Testis (tissue), 3 donors: ENCODE results near the gene MARCHF9. TPM values are rescaled to one million over a fixed set of nuclear protein-coding genes. Genes with fewer than 3 reads are reported as not detected.

Experiments used
- DNase-seq: peaks from one replicate; pipeline ENCODE4 v3.0.0-alpha.2; 2019
- H3K27ac ChIP-seq, 2 donors: fragments of 200-600 bp; sonication (generic); one replicate each; pipeline ENCODE4 v1.5.1; 2019
- H3K27me3 ChIP-seq: fragments of 200-600 bp; sonication (generic); one replicate; pipeline ENCODE4 v1.5.1; 2019
- H3K36me3 ChIP-seq: fragments of 200-600 bp; sonication (generic); one replicate; pipeline ENCODE4 v1.5.1; 2017; ENCODE audit warnings: low read depth; ENCODE audit errors: missing control alignments
- H3K4me1 ChIP-seq: fragments of 200-600 bp; sonication (generic); one replicate; pipeline ENCODE4 v1.5.1; 2019
- H3K4me3 ChIP-seq, 2 donors: fragments of 200-600 bp; sonication (generic); one replicate each; pipeline ENCODE4 v1.5.1; 2017 to 2019
- H3K9me3 ChIP-seq: fragments of 200-600 bp; sonication (generic); one replicate; pipeline ENCODE4 v1.5.1; 2017
- CTCF ChIP-seq, 3 experiments: fragments of 450-650 bp in 2 of 3; fragments of 200-600 bp in 1 of 3; sonication (generic) in 1 of 3; IDR thresholded peaks; one replicate each; pipeline ENCODE4 v1.5.1; 2016 to 2019; ENCODE audit warnings: antibody characterized with exemption in 3 of 3, mild to moderate bottlenecking in 2 of 3, moderate library complexity in 1 of 3
- POLR2A ChIP-seq: fragments of 450-650 bp; IDR thresholded peaks from one replicate; pipeline ENCODE4 v1.6.1; 2017; ENCODE audit warnings: antibody characterized with exemption, mild to moderate bottlenecking, moderate library complexity
- WGBS, 2 donors: methylation state at CpG; one replicate each; pipeline ENCODE4 v1.1.5; 2018; 5-methylcytosine and 5-hydroxymethylcytosine counted together
- intact Hi-C: fragments of 100-400 bp; cut with DNase I; formaldehyde crosslinking; loops from one replicate; pipeline ENCODE4 v1.15.1; 2023; ENCODE audit warnings: low total_unique reads
- polyA plus RNA-seq: library from polyadenylated mRNA; stranded (reverse); fragments of 350-450 nt; fragmentation: Illumina TruSeq; extraction: RNeasy Lipid Tissue Mini Kit (QIAGEN cat#74804); gene quantifications from one replicate; pipeline ENCODE4 v1.2.3, GENCODE V29; 2014; ENCODE audit warnings: low read depth, low replicate concordance; ENCODE audit not compliant: insufficient read depth
- total RNA-seq, 2 donors: library from RNA; depleted of rRNA; stranded (reverse); fragments of >200 nt; gene quantifications; one replicate each; pipeline ENCODE4 v1.2.3, GENCODE V29; 2016

MARCHF9 gene
- total and polyA plus RNA-seq, 3 donors from 2014 or later, result 8.4 to 15.1 (median 9.2) TPM

- H3K27ac ChIP-seq, result no peak overlapping the region
- WGBS, 2 donors, result 66 to 69% methylated on average over 8 to 10 of the region's 10 CpGs
- H3K9me3 ChIP-seq, result no peaks in the 10 kb centered on the region
- H3K4me3 ChIP-seq, result no peak overlapping the region
- H3K4me1 ChIP-seq, result peaks cover 15% of the 10 kb centered on the region
- intact Hi-C loops, result no loop called here
- H3K27me3 ChIP-seq, result no peaks in the 10 kb centered on the region
- TF ChIP-seq CTCF (IDR thresholded peaks at IDR 0.05) (no peak), POLR2A (no peak)
- DNase-seq, result no peak
- H3K36me3 ChIP-seq, result no peaks in the 10 kb centered on the region
Observed at GRCh38 chr12:57739914-57740538, 14.9 kb upstream of the MARCHF9 start.

- Histone ChIP-seq H3K27ac (no peak overlapping the region), H3K4me3 (no peak overlapping the region), H3K4me1 (peaks cover 19% of the 10 kb centered on the region), H3K36me3 (no peaks in the 10 kb centered on the region), H3K27me3 (no peaks in the 10 kb centered on the region), H3K9me3 (no peaks in the 10 kb centered on the region)
- TF ChIP-seq CTCF (IDR thresholded peaks at IDR 0.05) (no peak), POLR2A (no peak)
- intact Hi-C loops, result no loop called here
- 62 to 72% methylated on average over 5 of the region's 5 CpGs for WGBS, 2 donors
- no peak for DNase-seq
Observed at GRCh38 chr12:57740656-57741412, 14.1 kb upstream of the MARCHF9 start.

GRCh38 chr12:57741413-57741789 lies 13.5 kb upstream of the MARCHF9 start:
- peaks cover 19% of the 10 kb centered on the region for H3K4me1 ChIP-seq
- 60 to 63% methylated on average over 1 of the region's 1 CpG for WGBS, 2 donors
- no peak for TF ChIP-seq POLR2A
- intact Hi-C loops, result no loop called here
- H3K4me3 ChIP-seq, result no peak overlapping the region
- no peak overlapping the region for H3K27ac ChIP-seq
- H3K27me3 ChIP-seq, result no peaks in the 10 kb centered on the region
- H3K9me3 ChIP-seq, result no peaks in the 10 kb centered on the region
- DNase-seq, result no peak
- no peaks in the 10 kb centered on the region for H3K36me3 ChIP-seq

- Histone ChIP-seq H3K27me3 (no peaks in the 10 kb centered on the region), H3K4me1 (peaks cover 18% of the 10 kb centered on the region), H3K9me3 (no peaks in the 10 kb centered on the region), H3K4me3 (no peak overlapping the region), H3K27ac (no peak overlapping the region), H3K36me3 (no peaks in the 10 kb centered on the region)
- no peak for DNase-seq
- no peak for TF ChIP-seq POLR2A
- WGBS, 2 donors, result 67 to 80% methylated on average over 13 to 14 of the region's 14 CpGs
- intact Hi-C loops, result no loop called here
Observed at GRCh38 chr12:57741844-57742738, 12.8 kb upstream of the MARCHF9 start.

- intact Hi-C loops, result no loop called here
- Histone ChIP-seq H3K27ac (peak overlapping the region in 1 of 2 donors; percentile 97), H3K4me3 (peak overlapping the region in 1 of 2 donors; percentile 73), H3K36me3 (peaks cover 3% of the 10 kb centered on the region), H3K27me3 (no peaks in the 10 kb centered on the region), H3K4me1 (peaks cover 4% of the 10 kb centered on the region), H3K9me3 (no peaks in the 10 kb centered on the region)
- TF ChIP-seq POLR2A, result no peak
- no peak for TF ChIP-seq CTCF (IDR thresholded peaks at IDR 0.05)
- 51 to 80% methylated on average over 2 of the region's 2 CpGs for WGBS, 2 donors
- no peak for DNase-seq
Observed at GRCh38 chr12:57743769-57744168, 11.1 kb upstream of the MARCHF9 start.
